ENCODE measurements around the gene PIR. TPM values are rescaled to one million over a fixed set of nuclear protein-coding genes. Genes with fewer than 3 reads are reported as not detected.

Gene PIR
- total RNA-seq, 1 experiment from 2014 or later = 19.7 TPM

GRCh38 chrX:15437724-15438123 is 55.4 kb downstream of the PIR start:
- intact Hi-C loops (cut with micrococcal nuclease; ENCODE audit: unreplicated experiment) = no loop called here
- DNase-seq (ENCODE audit: low read depth, low spot score) (no peak), ATAC-seq (no peak)
- Histone ChIP-seq H3K36me3 (ENCODE audit: control insufficient read depth, insufficient read depth, low read length) (no peaks in the 10 kb centered on the region), H3K27ac (ENCODE audit: low read length) (no peak overlapping the region), H3K4me3 (ENCODE audit: low read depth in 2 of 2, low read length in 2 of 2) (no peak overlapping the region), H3K9me3 (ENCODE audit: control insufficient read depth, insufficient read depth, low read depth, low read length) (no peaks in the 10 kb centered on the region), H3K4me1 (ENCODE audit: control insufficient read depth, insufficient read depth, low read length) (no peaks in the 10 kb centered on the region), H3K27me3 (ENCODE audit: control insufficient read depth, insufficient read depth, low read length) (no peaks in the 10 kb centered on the region)
- POLR2A ChIA-PET = no interaction called here
- CTCF ChIA-PET = no interaction called here
- in situ Hi-C loops (cut with HindIII; ENCODE audit: low pct_unique_long_range_greater_than_20kb, low sequenced_read_pairs) = no loop called here
- BruUV-seq (replicated peaks) = no TSS peak
- TF ChIP-seq SIN3A (IDR thresholded peaks at IDR 0.05; ENCODE audit: borderline replicate concordance, insufficient read depth, low read depth, low read length) (no peak), TCF7L2 (IDR thresholded peaks at IDR 0.05; ENCODE audit: low read depth, low read length) (no peak), POLR2AphosphoS5 (IDR thresholded peaks at IDR 0.05; ENCODE audit: low read depth, low read length) (no peak)
- TF ChIP-seq, protein P1, sequence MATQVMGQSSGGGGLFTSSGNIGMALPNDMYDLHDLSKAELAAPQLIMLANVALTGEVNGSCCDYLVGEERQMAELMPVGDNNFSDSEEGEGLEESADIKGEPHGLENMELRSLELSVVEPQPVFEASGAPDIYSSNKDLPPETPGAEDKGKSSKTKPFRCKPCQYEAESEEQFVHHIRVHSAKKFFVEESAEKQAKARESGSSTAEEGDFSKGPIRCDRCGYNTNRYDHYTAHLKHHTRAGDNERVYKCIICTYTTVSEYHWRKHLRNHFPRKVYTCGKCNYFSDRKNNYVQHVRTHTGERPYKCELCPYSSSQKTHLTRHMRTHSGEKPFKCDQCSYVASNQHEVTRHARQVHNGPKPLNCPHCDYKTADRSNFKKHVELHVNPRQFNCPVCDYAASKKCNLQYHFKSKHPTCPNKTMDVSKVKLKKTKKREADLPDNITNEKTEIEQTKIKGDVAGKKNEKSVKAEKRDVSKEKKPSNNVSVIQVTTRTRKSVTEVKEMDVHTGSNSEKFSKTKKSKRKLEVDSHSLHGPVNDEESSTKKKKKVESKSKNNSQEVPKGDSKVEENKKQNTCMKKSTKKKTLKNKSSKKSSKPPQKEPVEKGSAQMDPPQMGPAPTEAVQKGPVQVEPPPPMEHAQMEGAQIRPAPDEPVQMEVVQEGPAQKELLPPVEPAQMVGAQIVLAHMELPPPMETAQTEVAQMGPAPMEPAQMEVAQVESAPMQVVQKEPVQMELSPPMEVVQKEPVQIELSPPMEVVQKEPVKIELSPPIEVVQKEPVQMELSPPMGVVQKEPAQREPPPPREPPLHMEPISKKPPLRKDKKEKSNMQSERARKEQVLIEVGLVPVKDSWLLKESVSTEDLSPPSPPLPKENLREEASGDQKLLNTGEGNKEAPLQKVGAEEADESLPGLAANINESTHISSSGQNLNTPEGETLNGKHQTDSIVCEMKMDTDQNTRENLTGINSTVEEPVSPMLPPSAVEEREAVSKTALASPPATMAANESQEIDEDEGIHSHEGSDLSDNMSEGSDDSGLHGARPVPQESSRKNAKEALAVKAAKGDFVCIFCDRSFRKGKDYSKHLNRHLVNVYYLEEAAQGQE (IDR thresholded peaks at IDR 0.05; ENCODE audit: insufficient read depth in 1 of 2, low read depth in 2 of 2, low read length in 1 of 2) = no peak
- TF ChIP-seq, protein P2, sequence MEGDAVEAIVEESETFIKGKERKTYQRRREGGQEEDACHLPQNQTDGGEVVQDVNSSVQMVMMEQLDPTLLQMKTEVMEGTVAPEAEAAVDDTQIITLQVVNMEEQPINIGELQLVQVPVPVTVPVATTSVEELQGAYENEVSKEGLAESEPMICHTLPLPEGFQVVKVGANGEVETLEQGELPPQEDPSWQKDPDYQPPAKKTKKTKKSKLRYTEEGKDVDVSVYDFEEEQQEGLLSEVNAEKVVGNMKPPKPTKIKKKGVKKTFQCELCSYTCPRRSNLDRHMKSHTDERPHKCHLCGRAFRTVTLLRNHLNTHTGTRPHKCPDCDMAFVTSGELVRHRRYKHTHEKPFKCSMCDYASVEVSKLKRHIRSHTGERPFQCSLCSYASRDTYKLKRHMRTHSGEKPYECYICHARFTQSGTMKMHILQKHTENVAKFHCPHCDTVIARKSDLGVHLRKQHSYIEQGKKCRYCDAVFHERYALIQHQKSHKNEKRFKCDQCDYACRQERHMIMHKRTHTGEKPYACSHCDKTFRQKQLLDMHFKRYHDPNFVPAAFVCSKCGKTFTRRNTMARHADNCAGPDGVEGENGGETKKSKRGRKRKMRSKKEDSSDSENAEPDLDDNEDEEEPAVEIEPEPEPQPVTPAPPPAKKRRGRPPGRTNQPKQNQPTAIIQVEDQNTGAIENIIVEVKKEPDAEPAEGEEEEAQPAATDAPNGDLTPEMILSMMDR (IDR thresholded peaks at IDR 0.05) = no peak

DNA sequence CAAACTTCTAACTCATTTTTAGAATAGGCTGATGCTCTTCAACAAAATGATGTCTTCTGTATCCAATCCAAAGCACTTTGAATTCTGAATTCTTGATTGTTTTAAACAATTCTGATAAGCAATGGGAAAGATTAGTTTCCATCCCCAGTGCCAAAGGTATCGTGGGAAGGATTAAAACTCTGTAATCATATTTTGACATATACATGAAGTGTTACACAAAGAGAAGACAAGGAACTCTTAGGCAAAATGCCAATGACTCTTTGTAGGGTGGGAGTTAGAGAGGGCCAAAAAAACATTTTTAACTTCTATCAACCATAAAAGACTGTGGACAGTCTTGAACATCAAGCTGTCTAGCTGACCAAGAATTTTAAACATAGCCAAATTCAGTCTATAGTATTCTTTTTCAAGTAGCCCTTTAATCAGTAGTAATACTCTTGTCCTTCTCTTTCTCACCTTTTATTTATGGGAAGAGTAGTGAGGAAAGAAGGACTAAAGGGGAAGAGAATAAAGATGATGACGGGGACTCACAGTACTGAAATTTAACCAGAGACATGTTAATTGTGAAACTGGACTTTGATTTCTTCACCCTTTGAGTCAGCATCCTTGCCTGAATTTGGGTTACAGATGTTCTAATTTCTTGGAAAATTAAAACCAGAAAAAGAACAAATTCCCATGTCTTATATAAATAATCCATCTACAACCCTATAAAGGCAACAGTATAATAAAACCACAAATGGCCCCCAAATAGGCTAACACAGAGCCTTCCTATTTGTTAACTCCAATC is 57.1 kb downstream of the PIR start:
- intact Hi-C loops (cut with micrococcal nuclease; ENCODE audit: unreplicated experiment) (no loop called here), in situ Hi-C loops (cut with HindIII; ENCODE audit: low pct_unique_long_range_greater_than_20kb, low sequenced_read_pairs) (no loop called here)
- TF ChIP-seq, protein P1 (IDR thresholded peaks at IDR 0.05; ENCODE audit: insufficient read depth in 1 of 2, low read depth in 2 of 2, low read length in 1 of 2) = no peak
- TF ChIP-seq TCF7L2 (IDR thresholded peaks at IDR 0.05; ENCODE audit: low read depth, low read length) (no peak), SIN3A (IDR thresholded peaks at IDR 0.05; ENCODE audit: borderline replicate concordance, insufficient read depth, low read depth, low read length) (no peak)
- Histone ChIP-seq H3K4me3 (ENCODE audit: low read depth in 2 of 2, low read length in 2 of 2) (no peak overlapping the region), H3K27me3 (ENCODE audit: control insufficient read depth, insufficient read depth, low read length) (no peaks in the 10 kb centered on the region), H3K9me3 (ENCODE audit: control insufficient read depth, insufficient read depth, low read depth, low read length) (no peaks in the 10 kb centered on the region), H3K4me1 (ENCODE audit: control insufficient read depth, insufficient read depth, low read length) (no peaks in the 10 kb centered on the region), H3K27ac (ENCODE audit: low read length) (no peak overlapping the region), H3K36me3 (ENCODE audit: control insufficient read depth, insufficient read depth, low read length) (no peaks in the 10 kb centered on the region)
- no peak for DNase-seq (ENCODE audit: low read depth, low spot score)
- no TSS peak for BruUV-seq (replicated peaks)
- CTCF ChIA-PET = no interaction called here
- POLR2A ChIA-PET = no interaction called here
- ATAC-seq = no peak

Data from Panc1 (cell line).